AG09309 (cell line): ENCODE measurements around the gene ANKRD61.
"Not testable (repeated sequence)": the region's sequence is repeated elsewhere in the genome, so short reads cannot be mapped to it uniquely, and the experiment has no call there.

Source experiments
- DNase-seq: peaks from one replicate; pipeline ENCODE4 v3.0.0-alpha.2; 2010; ENCODE audit warnings: low read depth
- H3K4me3 ChIP-seq: 2 replicates; pipeline ENCODE4 v1.5.1; 2011; ENCODE audit warnings: mild to moderate bottlenecking, low read depth, low read length, moderate library complexity; ENCODE audit not compliant: control insufficient read depth
- CTCF ChIP-seq: IDR thresholded peaks from 2 replicates; pipeline ENCODE4 v1.5.1; 2011; ENCODE audit warnings: mild to moderate bottlenecking, low read depth, low read length, inconsistent platforms; ENCODE audit not compliant: insufficient read depth, control insufficient read depth; ENCODE audit errors: missing control alignments

Gene ANKRD61

GRCh38 chr7:6074612-6075380, 43.6 kb downstream of the ANKRD61 start:
- H3K4me3 ChIP-seq: no peak overlapping the region
- DNase-seq: no peak
- no peak for TF ChIP-seq CTCF

- no peak for DNase-seq
- H3K4me3 ChIP-seq: no peak overlapping the region
- no peak for TF ChIP-seq CTCF
Observed at GRCh38 chr7:6078548-6078947, 47.4 kb downstream of the ANKRD61 start.

GRCh38 chr7:6083047-6083446, 51.9 kb downstream of the ANKRD61 start:
- not testable (repeated sequence) for H3K4me3 ChIP-seq, DNase-seq
